Measurements from ENCODE around the gene ZBTB42. TPM values are rescaled to one million over a fixed set of nuclear protein-coding genes. Genes with fewer than 3 reads are reported as not detected.

Gene ZBTB42
- total RNA-seq, 1 experiment from 2014 or later: 4.2 TPM

DNA sequence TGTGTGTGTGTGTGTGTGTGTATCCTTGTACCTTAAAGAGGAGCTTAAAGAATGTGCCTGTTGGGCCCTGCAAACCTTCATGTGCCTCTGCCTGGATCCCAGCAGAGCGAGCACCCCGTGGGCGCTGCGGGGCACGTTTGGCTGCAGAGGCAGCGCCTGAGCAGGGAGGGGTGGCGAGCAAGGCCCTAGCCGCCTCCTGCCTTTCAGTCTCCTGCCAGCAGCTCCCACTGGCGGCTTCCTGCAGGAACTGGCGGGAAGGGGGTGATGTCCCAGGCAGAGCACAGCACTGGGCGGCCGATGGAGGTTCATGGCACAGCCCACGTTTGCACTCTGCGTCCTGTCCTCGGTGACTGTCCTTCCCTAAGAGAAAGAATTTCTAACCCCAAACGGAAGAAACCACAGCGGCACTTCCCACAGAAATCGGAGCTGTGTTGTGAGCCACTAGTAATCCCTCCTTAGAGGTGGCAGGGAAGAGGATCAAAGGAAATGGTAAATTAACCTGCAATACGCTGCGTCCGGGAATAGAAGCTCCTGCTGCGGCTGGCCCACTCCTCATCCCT lies 19.8 kb downstream of the ZBTB42 start:
- no TSS peak for BruUV-seq (replicated peaks)
- H3K4me3 ChIP-seq: no peak overlapping the region
- no peaks in the 10 kb centered on the region for H3K36me3 ChIP-seq (ENCODE audit: low read depth)
- H4K20me1 ChIP-seq (ENCODE audit: insufficient read depth): no peaks in the 10 kb centered on the region
- DNase-seq: peak in 1 of 2 experiments; percentile 11
- ChIA-PET CTCF (no interaction called here), POLR2A (ENCODE audit: unreplicated experiment) (no interaction called here)
- H3K79me2 ChIP-seq (ENCODE audit: low read depth): peaks cover 19% of the 10 kb centered on the region
- H3K9me3 ChIP-seq (ENCODE audit: insufficient read depth, low read depth): no peaks in the 10 kb centered on the region
- peaks cover 9% of the 10 kb centered on the region; the same call in 1 of the 2 replicates for H3F3A ChIP-seq (ENCODE audit: insufficient read depth, low read depth)
- no peak for TF ChIP-seq EZH2 (IDR thresholded peaks at IDR 0.05; ENCODE audit: low read depth)
- TF ChIP-seq, protein P1, sequence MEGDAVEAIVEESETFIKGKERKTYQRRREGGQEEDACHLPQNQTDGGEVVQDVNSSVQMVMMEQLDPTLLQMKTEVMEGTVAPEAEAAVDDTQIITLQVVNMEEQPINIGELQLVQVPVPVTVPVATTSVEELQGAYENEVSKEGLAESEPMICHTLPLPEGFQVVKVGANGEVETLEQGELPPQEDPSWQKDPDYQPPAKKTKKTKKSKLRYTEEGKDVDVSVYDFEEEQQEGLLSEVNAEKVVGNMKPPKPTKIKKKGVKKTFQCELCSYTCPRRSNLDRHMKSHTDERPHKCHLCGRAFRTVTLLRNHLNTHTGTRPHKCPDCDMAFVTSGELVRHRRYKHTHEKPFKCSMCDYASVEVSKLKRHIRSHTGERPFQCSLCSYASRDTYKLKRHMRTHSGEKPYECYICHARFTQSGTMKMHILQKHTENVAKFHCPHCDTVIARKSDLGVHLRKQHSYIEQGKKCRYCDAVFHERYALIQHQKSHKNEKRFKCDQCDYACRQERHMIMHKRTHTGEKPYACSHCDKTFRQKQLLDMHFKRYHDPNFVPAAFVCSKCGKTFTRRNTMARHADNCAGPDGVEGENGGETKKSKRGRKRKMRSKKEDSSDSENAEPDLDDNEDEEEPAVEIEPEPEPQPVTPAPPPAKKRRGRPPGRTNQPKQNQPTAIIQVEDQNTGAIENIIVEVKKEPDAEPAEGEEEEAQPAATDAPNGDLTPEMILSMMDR (conservative IDR thresholded peaks at IDR 0.05): no peak
- H3K4me2 ChIP-seq: no peak overlapping the region
- no peaks in the 10 kb centered on the region for H3K27me3 ChIP-seq (ENCODE audit: insufficient read depth, low read depth)
- no peak overlapping the region for H3K27ac ChIP-seq
- H3K4me1 ChIP-seq (replicated peaks; ENCODE audit: insufficient read depth): peaks cover 11% of the 10 kb centered on the region; the same call in 1 of the 2 replicates
- no peaks in the 10 kb centered on the region for H3K9me2 ChIP-seq (ENCODE audit: insufficient read depth)
- no peak overlapping the region for H2AFZ ChIP-seq
- intact Hi-C loops (cut with micrococcal nuclease; ENCODE audit: unreplicated experiment): no loop called here

DNA sequence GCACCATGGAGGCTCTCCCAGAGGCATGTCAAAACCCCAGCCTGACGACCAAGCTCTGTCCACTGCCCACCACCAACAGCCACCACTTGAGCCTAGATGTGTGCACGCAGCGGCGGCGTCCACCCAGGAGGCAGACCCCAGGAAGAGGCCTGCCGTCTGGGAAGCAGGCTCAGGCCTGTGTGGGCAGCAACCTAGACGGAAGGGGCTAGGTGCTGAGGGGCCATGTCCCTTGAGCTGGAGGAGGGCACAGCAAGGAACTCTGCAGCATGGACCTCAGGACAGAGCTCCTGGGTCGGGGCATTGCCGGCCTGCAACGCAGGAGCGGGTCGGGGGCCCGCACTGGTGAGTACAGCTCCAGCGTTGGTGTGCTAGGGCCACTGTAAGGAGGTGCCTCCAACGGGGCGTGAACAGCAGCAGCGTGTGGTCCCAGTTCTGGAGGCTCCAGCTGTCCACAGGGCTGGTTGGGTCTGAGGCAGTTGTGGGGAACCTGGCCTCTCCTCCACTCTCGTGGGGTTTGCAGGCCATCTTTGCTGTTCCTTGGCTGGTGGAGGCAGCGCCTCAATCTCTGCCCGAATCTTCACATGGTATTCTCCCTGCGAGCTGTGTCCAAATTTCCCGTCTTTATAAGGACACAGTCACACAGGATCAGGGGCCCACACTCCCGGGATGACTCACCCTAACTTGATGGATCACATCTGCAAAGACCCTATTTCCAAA lies 20.5 kb downstream of the ZBTB42 start:
- H3K4me2 ChIP-seq: no peak overlapping the region
- DNase-seq: peak in 1 of 2 experiments; percentile 9
- no peaks in the 10 kb centered on the region for H4K20me1 ChIP-seq (ENCODE audit: insufficient read depth)
- no TSS peak for BruUV-seq (replicated peaks)
- H3K4me3 ChIP-seq: no peak overlapping the region
- H3K27me3 ChIP-seq (ENCODE audit: insufficient read depth, low read depth): no peaks in the 10 kb centered on the region
- H3K27ac ChIP-seq: no peak overlapping the region
- no peaks in the 10 kb centered on the region for H3K9me3 ChIP-seq (ENCODE audit: insufficient read depth, low read depth)
- H3F3A ChIP-seq (ENCODE audit: insufficient read depth, low read depth): peaks cover 8% of the 10 kb centered on the region; the same call in 1 of the 2 replicates
- peaks cover 18% of the 10 kb centered on the region for H3K79me2 ChIP-seq (ENCODE audit: low read depth)
- CTCF ChIA-PET: interaction anchor here (0.6 kb wide), 1 partner anchor 312 kb away, joined by 3 read pairs; no protein-coding TSS in a partner anchor
- peaks cover 15% of the 10 kb centered on the region; the same call in 1 of the 2 replicates for H3K4me1 ChIP-seq (replicated peaks; ENCODE audit: insufficient read depth)
- H3K36me3 ChIP-seq (ENCODE audit: low read depth): no peaks in the 10 kb centered on the region
- POLR2A ChIA-PET (ENCODE audit: unreplicated experiment): no interaction called here
- intact Hi-C loops (cut with micrococcal nuclease; ENCODE audit: unreplicated experiment): no loop called here
- H2AFZ ChIP-seq: no peak overlapping the region
- TF ChIP-seq EZH2 (IDR thresholded peaks at IDR 0.05; ENCODE audit: low read depth): no peak
- TF ChIP-seq, protein P1 (conservative IDR thresholded peaks at IDR 0.05): no peak
- no peaks in the 10 kb centered on the region for H3K9me2 ChIP-seq (ENCODE audit: insufficient read depth)

DNA sequence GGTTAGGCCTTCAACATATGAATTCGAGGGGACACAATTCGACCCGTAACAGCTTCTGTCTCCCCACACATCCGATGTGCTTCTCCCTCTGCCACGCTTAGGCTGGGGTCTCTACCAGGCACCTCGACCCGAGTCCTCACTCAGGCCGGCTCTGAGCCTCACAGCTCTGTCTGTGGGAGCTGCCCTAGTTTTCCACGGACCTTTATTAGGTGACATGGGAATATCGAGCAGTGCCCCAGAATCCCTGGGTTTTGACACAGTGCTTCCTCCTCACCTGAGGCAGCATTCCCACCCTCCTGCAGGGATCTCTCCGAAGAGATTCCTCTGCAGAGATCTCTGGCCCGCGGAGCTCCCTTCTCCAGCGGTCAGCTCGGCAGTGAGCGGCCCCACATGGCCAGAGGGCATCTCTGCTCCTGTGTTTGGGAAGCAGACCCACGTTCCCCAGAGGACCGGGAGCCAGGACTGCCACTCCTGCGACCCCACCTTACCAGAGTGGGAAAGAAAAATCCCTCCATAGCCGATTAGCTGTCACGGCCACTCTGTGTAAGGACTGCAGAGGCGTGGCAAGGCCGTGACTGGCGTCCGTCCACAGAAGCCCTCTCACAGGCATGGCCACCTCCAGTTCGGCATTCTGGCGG lies 21.2 kb downstream of the ZBTB42 start:
- H3K4me2 ChIP-seq: no peak overlapping the region
- H3K9me2 ChIP-seq (ENCODE audit: insufficient read depth): no peaks in the 10 kb centered on the region
- H3K4me3 ChIP-seq: no peak overlapping the region
- DNase-seq: peak in 1 of 2 experiments; percentile 28
- peaks cover 12% of the 10 kb centered on the region; the same call in 1 of the 2 replicates for H3K4me1 ChIP-seq (replicated peaks; ENCODE audit: insufficient read depth)
- peaks cover 7% of the 10 kb centered on the region; the same call in 1 of the 2 replicates for H3F3A ChIP-seq (ENCODE audit: insufficient read depth, low read depth)
- POLR2A ChIA-PET (ENCODE audit: unreplicated experiment): no interaction called here
- H2AFZ ChIP-seq: no peak overlapping the region
- no peaks in the 10 kb centered on the region for H3K27me3 ChIP-seq (ENCODE audit: insufficient read depth, low read depth)
- no TSS peak for BruUV-seq (replicated peaks)
- no peaks in the 10 kb centered on the region for H3K9me3 ChIP-seq (ENCODE audit: insufficient read depth, low read depth)
- TF ChIP-seq EZH2 (IDR thresholded peaks at IDR 0.05; ENCODE audit: low read depth): no peak
- CTCF ChIA-PET: interaction anchor here (0.6 kb wide), 2 partner anchors 269 to 312 kb away, joined by 3 read pairs; no protein-coding TSS in a partner anchor
- H4K20me1 ChIP-seq (ENCODE audit: insufficient read depth): no peaks in the 10 kb centered on the region
- H3K36me3 ChIP-seq (ENCODE audit: low read depth): no peaks in the 10 kb centered on the region
- peaks cover 10% of the 10 kb centered on the region for H3K79me2 ChIP-seq (ENCODE audit: low read depth)
- intact Hi-C loops (cut with micrococcal nuclease; ENCODE audit: unreplicated experiment): no loop called here
- no peak overlapping the region for H3K27ac ChIP-seq

Measured in PC-9 (cell line).